H1 (cell line): ENCODE data around the gene WDSUB1. TPM values are rescaled to one million over a fixed set of nuclear protein-coding genes. Genes with fewer than 3 reads are reported as not detected.

Experiments
- BACH1 ChIP-seq: IDR thresholded peaks from 2 replicates; pipeline ENCODE4 v1.6.1; 2012; ENCODE audit warnings: low read length, improper control_type of control experiment
- BCL11A ChIP-seq, 2 experiments: IDR thresholded peaks; one replicate each; pipeline ENCODE4 v1.6.1; 2011; ENCODE audit warnings: low read depth in 2 of 2, low read length in 2 of 2, mild to moderate bottlenecking in 2 of 2
- EGR1 ChIP-seq: IDR thresholded peaks from 2 replicates; pipeline ENCODE4 v1.6.1; 2011; ENCODE audit warnings: low read depth, low read length, borderline replicate concordance
- EZH2 ChIP-seq: fragments of 200-600 bp; sonication (generic); IDR thresholded peaks from 2 replicates; pipeline ENCODE4 v1.7.1; 2012; ENCODE audit warnings: low read depth, mild to moderate bottlenecking, moderate library complexity, low read length, inconsistent platforms; ENCODE audit not compliant: severe bottlenecking
- NANOG ChIP-seq: IDR thresholded peaks from 2 replicates; pipeline ENCODE4 v1.6.1; 2011; ENCODE audit warnings: low read length, low read depth, mild to moderate bottlenecking, inconsistent platforms; ENCODE audit not compliant: insufficient read depth, poor library complexity, severe bottlenecking
- SAP30 ChIP-seq: fragments of 300-600 bp; sonication (generic); IDR thresholded peaks from 2 replicates; pipeline ENCODE4 v1.7.1; 2012; ENCODE audit warnings: low read length, moderate library complexity, mild to moderate bottlenecking, inconsistent platforms; ENCODE audit not compliant: insufficient read depth, insufficient replicate concordance
- SIN3A ChIP-seq, 2 experiments: IDR thresholded peaks in 1 of 2; conservative IDR thresholded peaks in 1 of 2; 2 replicates each; pipeline ENCODE4 v1.6.1; 2011 to 2012; ENCODE audit warnings: low read length in 2 of 2, improper control_type of control experiment in 1 of 2, low read depth in 1 of 2, mild to moderate bottlenecking in 1 of 2
- SIRT6 ChIP-seq: IDR thresholded peaks from one replicate; pipeline ENCODE4 v1.7.1; 2012; ENCODE audit warnings: low read length, inconsistent platforms
- SRF ChIP-seq: IDR thresholded peaks from 2 replicates; pipeline ENCODE4 v1.6.1; 2011; ENCODE audit warnings: mild to moderate bottlenecking, low read depth, low read length, moderate library complexity
- SUZ12 ChIP-seq: fragments of 200-600 bp; sonication (generic); IDR thresholded peaks from 2 replicates; pipeline ENCODE4 v1.6.1; 2012; ENCODE audit warnings: mild to moderate bottlenecking, inconsistent platforms, low read length, moderate library complexity, mixed read lengths
- TBP ChIP-seq: IDR thresholded peaks from 2 replicates; pipeline ENCODE4 v1.6.1; 2011; ENCODE audit warnings: low read depth, low read length, improper control_type of control experiment
- polyA plus RNA-seq, 7 experiments: library from polyadenylated mRNA; depleted of rRNA in 3 of 7; stranded (reverse) in 5 of 7; unstranded in 2 of 7; fragments of >200 nt in 5 of 7; fragments of 200-250 nt in 2 of 7; gene quantifications; 1 replicate in 5 of 7; 2 replicates in 1 of 7; 4 replicates in 1 of 7; pipeline versions ENCODE4 v1.2.1 to v1.2.3, GENCODE V29; 2011 to 2013; ENCODE audit warnings: missing spikeins in 2 of 7, mixed read lengths in 2 of 7
- total RNA-seq: library from RNA; stranded (reverse); fragmentation: NEBNext Ultra II Directional; extraction: Animal tissue kit (Norgen Biotek cat#: 25700); gene quantifications from 2 replicates; pipeline ENCODE4 v1.2.1, GENCODE V29; 2021

WDSUB1 gene
- total and polyA plus RNA-seq, 2 of the 8 experiments (the other 6 are each of a cell fraction or from before 2014, with no cell fraction given), result 5.5 to 8.0 TPM

- no peak for TF ChIP-seq NANOG
- no peak for TF ChIP-seq SRF
- no peak for TF ChIP-seq EGR1
- TF ChIP-seq BCL11A (IDR thresholded peaks at IDR 0.05; ENCODE audit: low read depth in 2 of 2, low read length in 2 of 2), result no peak
- no peak for TF ChIP-seq EZH2
- TF ChIP-seq TBP, result no peak
- no peak for TF ChIP-seq SIRT6
- no peak for TF ChIP-seq SAP30
- no peak for TF ChIP-seq SIN3A (conservative IDR thresholded peaks at IDR 0.05 in 1 of 2, IDR thresholded peaks at IDR 0.05 in 1 of 2; ENCODE audit: low read depth in 1 of 2, low read length in 2 of 2)
- TF ChIP-seq SUZ12, result no peak
- no peak for TF ChIP-seq BACH1
These were observed 61.2 kb downstream of the WDSUB1 start (continued) for GRCh38 chr2:159225025-159226016.
